Retina (tissue), 1 donor: Measurements from ENCODE around the gene ETF1.
A peak's percentile ranks its signal among the peaks of the same experiment; 100 is the strongest.
"Not testable (repeated sequence)": the region's sequence is repeated elsewhere in the genome, so short reads cannot be mapped to it uniquely, and the experiment has no call there.

ENCODE experiments used
- DNase-seq: peaks from one replicate; pipeline ENCODE4 v3.0.0-alpha.2; 2016

The ETF1 gene

DNA sequence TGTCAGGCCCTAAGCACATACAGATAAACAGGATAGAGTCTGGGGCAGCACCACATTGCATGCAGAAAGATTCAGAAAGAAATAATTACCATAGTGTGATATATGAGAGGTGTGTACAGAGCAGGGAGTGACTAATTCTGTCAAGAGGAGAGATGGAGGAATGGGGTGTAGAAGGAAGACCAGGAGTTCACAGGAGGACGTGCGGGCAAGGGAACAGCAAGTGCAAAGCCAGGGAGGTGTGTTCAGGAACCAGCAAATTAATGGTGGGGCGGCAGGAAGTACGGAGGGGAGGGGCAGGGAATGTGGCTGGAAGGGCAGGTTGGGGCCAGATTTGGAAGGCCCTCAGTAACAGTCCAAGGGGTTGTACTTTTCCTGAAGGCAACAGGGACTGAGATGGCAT lies 60.4 kb downstream of the ETF1 start:
- DNase-seq, result no peak

DNA sequence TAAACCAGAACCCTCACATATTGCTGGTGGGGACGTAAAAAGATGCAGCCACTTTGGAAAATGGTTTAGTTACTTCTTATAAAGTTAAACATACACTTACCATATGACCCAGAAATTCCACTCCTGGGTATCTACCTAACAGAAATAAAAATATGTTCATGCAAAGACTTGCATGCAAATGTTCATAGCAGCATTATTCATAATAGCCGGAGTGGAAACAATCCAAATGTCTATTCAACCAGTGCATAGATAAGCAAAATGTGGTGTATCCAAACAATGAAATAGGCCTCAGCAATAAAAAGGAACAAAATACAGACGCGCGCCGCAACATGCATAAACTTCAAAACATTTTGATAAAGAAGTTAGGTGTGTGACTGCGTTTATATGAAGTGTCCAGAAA lies 66.1 kb downstream of the ETF1 start:
- DNase-seq, result no peak

DNA sequence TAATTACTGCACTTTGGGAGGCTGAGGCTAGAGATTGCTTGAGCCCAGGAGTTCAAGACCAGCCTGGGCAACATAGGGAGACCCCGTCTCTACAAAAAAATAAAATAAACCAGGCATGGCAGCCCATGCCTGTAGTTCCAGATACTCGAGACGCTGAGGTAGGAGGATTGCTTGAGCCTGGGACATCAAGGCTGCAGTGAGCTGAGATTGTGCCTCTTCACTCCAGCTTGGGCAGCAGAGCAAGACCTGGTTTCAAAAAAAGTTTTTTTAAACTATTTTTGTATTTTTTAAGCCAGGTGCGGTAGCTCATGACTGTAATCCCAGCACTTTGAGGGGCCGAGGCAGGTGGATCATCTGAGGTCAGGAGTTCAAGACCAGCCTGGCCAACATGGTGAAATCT lies 69.9 kb downstream of the ETF1 start:
- DNase-seq, result not testable (repeated sequence)

DNA sequence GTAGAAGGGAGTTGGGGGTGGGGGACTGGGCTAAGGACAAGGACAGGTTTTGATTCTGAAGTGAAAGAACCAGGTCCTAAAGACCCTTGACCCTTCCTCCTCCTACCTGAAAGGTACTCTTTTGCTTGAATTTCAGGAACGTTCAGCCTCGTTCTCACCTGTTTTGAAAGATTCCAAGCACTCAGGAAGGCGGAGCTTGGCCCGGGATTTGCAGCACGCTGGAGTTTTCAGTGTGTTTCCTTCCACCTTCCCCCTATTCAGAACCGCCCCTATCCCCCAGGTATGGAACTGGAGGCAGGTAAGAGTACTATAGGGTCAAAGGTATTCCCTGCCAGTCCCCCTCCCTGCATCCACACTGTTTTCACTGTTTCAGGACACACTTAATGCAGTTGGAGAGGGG lies 70.7 kb downstream of the ETF1 start:
- no peak for DNase-seq

DNA sequence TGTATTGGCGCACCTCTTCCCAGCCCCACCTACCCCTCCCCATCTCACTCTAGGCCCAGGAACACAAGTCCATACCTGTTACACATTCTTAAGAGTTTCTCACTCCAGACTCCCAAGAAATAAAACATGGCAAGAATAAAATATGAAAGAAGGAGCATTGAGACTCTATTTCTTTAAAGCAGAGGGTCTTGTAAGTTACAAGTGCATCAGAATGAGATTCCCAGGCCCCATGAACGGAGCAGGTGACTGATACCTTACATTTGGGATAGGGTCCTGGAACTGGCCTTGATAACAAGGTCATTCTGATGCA lies 72.0 kb downstream of the ETF1 start:
- DNase-seq, result no peak

DNA sequence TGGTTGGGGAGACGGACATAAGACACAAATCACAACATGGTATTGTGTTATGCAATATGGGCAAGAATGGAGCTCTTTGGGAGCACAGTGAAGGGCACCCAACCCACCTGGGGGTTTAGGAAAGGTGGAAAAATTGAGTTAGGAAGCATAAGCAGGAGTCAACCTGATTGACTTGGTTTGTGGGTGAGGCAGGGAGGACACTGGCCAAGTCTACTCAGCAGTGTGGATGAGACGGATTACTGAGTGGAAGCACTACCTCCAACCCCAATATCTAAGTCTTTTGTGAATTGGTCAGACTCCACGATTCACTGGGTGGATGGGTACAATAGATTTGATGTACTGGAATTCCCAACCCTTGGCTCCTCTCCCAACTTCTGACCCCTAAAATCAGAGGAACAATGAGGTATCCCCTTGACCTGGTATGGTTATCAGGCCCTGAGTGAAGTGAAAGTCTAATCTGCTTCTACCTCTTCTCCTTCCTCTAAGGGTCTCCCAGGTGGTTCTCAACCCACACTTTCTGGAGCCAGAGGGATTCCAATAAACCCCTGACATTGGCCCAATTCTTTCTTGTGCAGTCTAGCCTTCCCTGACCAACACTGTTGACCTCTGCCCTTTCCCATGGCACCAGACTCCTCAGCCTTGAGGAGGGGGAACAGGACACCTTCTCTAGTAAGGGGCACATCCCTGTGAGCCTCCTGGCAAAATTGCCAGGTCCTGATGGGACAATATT lies 72.5 kb downstream of the ETF1 start:
- DNase-seq, result no peak

DNA sequence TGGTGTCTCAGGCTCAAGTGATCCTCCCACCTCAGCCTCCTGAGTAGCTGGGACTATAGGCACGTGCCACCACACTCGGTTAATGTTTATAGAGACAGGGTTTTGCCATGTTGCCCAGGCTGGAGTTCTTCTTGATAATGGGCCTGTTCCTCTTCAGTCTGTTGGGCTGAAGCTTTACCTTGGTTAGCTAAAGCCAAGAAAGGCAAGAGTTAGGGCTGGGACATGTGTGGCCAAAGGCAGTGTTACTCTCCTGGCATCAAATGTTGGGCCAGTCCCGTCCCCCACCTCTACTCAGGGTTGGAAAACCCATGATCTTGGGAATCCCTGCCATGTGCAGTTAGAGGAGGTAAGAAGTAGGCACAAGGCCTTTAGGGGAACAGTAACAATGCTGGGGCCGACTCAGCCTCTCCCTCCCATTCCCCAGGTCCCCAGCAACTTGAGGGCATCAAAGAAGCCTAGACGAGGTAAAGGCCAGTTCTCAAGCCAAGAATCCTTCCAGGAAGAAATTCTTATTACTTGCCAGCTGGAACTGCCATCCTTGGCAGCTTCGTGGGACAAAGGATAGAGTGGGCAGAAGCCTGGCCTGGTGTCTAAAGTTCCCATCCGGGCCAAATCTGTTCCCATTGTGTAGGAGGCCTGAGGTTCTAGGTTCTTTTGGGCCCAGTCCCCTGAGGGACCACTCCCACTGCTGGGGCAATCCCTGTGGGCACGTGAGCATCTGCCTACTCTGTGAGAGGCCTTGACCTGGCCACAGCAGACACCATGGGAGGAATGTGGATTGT lies 73.3 kb downstream of the ETF1 start:
- no peak for DNase-seq

DNA sequence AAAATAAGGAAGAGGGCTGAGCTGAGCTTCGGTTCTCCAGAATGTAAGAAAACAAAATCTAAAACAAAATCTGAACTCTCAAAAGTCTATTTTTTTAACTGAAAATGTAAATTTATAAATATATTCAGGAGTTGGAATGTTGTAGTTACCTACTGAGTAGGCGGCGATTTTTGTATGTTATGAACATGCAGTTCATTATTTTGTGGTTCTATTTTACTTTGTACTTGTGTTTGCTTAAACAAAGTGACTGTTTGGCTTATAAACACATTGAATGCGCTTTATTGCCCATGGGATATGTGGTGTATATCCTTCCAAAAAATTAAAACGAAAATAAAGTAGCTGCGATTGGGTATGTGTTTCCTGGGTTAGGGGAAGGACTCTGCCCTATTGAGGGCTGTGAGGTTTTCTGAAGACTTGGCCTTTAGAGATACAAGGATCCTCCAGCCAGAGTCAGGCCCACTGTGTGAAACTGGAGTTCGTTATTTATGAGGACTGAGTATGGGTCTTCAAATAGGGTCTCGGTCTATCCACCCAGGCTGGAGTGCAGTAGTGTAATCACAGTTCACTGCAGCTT lies 74.0 kb downstream of the ETF1 start:
- DNase-seq, result no peak

DNA sequence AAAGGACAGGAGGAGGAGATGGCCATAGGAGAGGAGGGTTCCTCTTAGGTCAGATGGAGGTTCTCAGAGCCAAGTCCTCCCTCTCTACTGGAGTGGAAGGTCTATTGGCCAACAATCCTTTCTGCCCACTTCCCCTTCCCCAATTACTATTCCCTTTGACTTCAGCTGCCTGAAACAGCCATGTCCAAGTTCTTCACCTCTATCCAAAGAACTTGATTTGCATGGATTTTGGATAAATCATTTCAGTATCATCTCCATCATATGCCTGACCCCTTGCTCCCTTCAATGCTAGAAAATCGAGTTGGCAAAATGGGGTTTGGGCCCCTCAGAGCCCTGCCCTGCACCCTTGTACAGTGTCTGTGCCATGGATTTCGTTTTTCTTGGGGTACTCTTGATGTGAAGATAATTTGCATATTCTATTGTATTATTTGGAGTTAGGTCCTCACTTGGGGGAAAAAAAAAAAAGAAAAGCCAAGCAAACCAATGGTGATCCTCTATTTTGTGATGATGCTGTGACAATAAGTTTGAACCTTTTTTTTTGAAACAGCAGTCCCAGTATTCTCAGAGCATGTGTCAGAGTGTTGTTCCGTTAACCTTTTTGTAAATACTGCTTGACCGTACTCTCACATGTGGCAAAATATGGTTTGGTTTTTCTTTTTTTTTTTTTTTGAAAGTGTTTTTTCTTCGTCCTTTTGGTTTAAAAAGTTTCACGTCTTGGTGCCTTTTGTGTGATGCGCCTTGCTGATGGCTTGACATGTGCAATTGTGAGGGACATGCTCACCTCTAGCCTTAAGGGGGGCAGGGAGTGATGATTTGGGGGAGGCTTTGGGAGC lies 74.7 kb downstream of the ETF1 start:
- no peak for DNase-seq

DNA sequence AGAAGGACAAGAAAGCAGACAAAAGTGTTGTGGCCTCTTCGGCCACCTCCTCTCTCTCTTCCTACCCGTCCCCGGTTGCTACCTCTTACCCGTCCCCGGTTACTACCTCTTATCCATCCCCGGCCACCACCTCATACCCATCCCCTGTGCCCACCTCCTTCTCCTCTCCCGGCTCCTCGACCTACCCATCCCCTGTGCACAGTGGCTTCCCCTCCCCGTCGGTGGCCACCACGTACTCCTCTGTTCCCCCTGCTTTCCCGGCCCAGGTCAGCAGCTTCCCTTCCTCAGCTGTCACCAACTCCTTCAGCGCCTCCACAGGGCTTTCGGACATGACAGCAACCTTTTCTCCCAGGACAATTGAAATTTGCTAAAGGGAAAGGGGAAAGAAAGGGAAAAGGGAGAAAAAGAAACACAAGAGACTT lies 75.3 kb downstream of the ETF1 start:
- no peak for DNase-seq

DNA sequence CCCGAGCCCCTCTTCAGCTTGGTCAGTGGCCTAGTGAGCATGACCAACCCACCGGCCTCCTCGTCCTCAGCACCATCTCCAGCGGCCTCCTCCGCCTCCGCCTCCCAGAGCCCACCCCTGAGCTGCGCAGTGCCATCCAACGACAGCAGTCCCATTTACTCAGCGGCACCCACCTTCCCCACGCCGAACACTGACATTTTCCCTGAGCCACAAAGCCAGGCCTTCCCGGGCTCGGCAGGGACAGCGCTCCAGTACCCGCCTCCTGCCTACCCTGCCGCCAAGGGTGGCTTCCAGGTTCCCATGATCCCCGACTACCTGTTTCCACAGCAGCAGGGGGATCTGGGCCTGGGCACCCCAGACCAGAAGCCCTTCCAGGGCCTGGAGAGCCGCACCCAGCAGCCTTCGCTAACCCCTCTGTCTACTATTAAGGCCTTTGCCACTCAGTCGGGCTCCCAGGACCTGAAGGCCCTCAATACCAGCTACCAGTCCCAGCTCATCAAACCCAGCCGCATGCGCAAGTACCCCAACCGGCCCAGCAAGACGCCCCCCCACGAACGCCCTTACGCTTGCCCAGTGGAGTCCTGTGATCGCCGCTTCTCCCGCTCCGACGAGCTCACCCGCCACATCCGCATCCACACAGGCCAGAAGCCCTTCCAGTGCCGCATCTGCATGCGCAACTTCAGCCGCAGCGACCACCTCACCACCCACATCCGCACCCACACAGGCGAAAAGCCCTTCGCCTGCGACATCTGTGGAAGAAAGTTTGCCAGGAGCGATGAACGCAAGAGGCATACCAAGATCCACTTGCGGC lies 75.9 kb downstream of the ETF1 start:
- no peak for DNase-seq

DNA sequence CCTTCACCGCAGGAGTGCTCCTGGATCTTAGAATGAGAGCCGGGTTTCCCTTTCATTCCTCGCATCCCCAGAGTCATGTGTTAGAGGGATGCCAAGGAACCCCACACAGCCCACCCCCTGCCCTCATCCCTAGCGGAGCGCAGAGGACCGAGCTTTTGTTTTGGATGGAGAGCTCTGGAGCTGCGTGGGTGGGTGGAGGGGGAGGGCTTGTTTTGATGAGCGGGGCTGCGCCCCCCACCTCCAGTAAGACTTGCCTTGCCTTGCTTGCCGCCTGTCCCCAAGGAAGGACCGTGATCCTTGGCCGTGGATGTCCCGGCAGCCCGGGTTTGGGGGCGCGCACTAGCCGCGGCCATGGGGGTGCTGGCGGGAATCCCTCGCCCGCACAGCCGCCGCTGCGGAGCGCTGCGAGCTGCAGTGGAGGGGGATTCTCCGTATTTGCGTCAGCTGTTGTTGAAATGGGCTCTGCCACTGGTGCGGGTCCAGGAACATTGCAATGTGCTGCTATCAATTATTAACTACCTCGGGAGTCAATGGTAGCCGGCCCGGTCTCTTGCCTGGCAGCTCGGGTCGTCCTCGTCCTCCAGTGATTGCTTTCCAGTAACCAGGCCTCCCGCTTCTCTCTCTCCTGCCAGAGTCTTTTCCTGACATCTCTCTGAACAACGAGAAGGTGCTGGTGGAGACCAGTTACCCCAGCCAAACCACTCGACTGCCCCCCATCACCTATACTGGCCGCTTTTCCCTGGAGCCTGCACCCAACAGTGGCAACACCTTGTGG lies 76.7 kb downstream of the ETF1 start:
- peak; percentile 65 for DNase-seq

DNA sequence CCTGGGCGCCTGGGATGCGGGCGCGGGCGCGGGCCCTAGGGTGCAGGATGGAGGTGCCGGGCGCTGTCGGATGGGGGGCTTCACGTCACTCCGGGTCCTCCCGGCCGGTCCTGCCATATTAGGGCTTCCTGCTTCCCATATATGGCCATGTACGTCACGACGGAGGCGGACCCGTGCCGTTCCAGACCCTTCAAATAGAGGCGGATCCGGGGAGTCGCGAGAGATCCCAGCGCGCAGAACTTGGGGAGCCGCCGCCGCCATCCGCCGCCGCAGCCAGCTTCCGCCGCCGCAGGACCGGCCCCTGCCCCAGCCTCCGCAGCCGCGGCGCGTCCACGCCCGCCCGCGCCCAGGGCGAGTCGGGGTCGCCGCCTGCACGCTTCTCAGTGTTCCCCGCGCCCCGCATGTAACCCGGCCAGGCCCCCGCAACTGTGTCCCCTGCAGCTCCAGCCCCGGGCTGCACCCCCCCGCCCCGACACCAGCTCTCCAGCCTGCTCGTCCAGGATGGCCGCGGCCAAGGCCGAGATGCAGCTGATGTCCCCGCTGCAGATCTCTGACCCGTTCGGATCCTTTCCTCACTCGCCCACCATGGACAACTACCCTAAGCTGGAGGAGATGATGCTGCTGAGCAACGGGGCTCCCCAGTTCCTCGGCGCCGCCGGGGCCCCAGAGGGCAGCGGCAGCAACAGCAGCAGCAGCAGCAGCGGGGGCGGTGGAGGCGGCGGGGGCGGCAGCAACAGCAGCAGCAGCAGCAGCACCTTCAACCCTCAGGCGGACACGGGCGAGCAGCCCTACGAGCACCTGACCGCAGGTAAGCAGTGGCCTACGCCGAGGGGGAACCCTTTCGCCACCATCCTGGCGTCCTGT lies 77.5 kb downstream of the ETF1 start, which contains the start of gene EGR1:
EGR1 (plus strand) TSS at position 219 of the 864 bp plus-strand sequence; CDS start at position 502, 283 bp downstream.
- peak; percentile 99 for DNase-seq

DNA sequence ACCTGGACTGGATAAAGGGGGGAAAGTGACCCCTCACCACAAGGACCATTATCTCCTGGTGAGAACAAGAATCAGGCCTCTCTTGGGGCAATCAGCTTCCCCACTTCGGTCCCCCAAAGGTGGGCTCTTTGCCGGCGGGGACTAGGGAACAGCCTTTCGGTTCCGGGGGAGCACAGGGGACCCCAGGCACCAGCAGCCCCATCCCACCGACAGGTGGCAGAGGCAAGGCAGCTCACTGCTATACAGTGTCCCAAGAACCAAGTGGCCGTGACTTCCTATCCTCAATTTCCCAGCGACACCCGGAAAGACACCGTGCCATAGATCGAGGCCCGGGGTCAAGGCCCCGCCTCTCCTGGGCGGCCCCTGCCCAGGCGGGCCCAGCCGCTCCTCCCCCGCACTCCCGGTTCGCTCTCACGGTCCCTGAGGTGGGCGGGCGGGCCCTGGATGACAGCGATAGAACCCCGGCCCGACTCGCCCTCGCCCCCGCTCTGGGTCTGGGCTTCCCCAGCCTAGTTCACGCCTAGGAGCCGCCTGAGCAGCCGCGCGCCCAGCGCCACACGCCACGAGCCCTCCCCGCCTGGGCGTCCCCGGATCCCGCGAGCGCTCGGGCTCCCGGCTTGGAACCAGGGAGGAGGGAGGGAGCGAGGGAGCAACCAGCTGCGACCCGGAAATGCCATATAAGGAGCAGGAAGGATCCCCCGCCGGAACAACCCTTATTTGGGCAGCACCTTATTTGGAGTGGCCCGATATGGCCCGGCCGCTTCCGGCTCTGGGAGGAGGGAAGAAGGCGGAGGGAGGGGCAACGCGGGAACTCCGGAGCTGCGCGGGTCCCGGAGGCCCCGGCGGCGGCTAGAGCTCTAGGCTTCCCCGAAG lies 78.4 kb downstream of the ETF1 start:
- DNase-seq, result peak; percentile 100

DNA sequence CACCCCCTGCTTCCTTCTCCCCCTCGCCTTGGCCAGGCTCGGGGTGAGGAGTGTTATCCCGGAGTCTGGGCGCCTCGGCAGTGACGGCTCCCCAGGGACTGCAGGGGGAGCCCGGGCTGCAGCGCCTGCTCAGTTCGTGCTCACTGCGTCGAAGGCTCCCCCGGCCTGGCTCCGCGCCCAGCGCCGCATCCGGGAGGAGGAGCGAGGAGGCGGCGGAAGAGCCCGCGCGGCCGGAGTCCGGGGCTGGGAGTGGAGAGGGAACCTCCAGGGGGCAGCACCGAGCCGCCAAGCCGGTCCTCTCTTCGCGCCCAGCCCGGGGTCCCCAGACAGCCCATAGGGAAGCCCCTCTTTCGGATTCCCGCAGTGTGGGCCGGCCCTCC lies 79.0 kb downstream of the ETF1 start:
- DNase-seq, result peak; percentile 99

DNA sequence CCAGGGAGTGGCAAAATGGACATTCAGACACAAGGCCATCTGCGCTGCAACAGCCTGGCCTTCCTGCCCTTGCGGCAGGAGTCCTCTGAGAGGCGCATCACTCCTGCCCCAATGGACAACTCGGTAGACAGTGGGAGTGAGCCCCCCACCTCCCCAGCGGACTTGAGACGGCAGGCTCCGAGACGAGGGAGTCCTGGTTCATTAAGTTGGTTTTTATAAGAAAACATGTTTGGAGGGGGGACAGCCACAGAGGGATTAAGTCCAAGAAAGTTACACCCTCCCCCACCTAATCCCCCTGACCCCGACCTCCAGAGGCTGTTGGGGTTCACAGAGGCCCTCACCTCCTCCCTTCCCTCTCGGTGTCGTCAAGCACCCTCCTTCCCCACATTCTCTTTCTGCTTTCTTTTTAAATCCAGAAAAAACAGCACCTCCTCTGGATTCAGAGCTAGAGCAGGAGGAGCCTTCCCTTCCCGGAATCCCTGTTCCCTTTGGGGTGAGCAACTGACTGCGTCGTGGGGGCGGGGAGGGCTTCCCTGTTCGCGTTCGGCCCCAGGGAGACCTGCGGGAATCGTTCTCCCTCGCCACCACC lies 79.5 kb downstream of the ETF1 start:
- DNase-seq, result no peak

DNA sequence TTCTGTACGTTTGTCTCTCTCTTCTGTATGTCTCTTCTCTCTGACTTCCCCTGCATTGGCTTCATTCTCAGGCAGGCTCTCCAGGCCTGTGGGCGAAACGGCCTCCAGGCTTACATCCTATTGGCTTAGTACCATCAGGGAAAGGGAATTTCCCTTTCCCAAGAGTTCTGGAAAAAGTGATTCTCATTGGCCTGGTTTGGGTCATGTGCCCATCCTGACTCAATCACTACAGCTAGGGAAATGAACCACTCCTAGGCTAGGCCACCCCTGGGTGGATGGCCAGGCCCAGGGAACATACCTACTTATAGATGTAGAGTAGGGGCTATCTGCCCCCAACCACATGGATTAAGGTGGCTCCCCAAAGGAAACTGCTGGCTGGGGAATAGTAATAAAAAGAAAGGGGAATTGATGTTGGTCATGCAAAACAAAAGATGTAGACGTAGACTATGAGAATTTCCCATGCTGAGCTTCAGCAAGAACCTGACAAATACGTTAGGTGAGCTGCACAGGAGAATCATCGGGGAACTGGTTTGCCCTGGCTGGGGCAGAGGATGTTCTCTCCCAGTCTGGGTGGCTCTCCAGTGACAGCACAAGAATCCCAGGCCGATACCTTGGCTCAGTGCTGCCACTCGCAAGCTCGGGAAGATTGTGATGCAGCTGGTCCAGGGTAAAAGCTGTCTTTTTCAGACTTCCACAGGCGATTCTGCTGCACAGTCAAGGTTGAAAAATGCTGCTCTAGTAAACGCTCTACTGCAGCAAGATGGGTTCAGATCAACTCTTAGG lies 81.5 kb downstream of the ETF1 start:
- no peak for DNase-seq

DNA sequence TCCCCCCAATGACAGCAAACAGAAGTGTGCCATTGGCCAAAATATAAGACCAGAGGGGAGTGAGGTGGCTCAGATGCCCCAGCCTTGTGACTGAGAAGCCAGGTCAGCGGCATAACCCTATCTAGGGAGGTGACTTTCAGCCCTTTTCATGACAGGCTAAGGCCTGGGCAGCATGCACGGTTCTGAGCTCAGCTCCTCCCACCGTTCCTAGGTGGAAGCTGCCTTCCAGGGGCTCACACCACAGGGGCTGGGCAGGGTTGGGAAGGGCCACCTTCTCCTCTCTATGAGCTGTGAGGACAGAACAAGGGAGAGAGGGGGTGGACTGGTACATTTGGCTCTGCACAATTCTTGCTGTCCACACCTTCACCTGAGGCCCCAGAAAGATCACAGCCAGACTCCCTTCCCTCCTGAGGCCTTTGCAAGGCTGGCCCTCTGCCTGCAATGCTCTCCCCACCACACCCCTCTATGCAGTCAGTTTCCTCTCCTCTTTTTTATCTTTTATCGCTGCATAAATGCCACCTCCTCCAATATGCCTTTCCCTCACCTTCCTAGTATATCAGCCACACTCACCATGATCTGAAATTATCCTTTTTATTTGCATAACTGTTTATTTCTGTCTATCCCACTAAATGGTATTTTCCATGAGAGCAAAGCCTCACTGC lies 82.9 kb downstream of the ETF1 start:
- DNase-seq, result no peak
